HCT116 (cell line): Measurements from ENCODE around the gene ALDH1L1. TPM values are rescaled to one million over a fixed set of nuclear protein-coding genes. Genes with fewer than 3 reads are reported as not detected.

Experiments
- ATAC-seq: fragments of 200-7000 bp; cut with Tn5 transposase; 2 replicates; pipeline ENCODE4 v1.9.1; 2020; ENCODE audit warnings: mild to moderate bottlenecking, moderate library complexity
- BruUV-seq: library from RNA; stranded (reverse); fragments of 400-500 nt; replicated peaks from 2 replicates; lab custom pipeline; 2021; lab: Mats Ljungman, UMichigan
- CTCF ChIA-PET: fragments of 300-600 bp; sonication (Branson Sonifier 250); formaldehyde crosslinking; loops from one replicate; lab custom pipeline; 2021; ENCODE audit warnings: antibody characterized with exemption; lab: Charles Lee
- POLR2A ChIA-PET: fragments of 300-600, 350-600 bp; sonication (Branson Sonifier 250); formaldehyde crosslinking; loops from one replicate; lab custom pipeline; 2021; ENCODE audit warnings: antibody characterized with exemption; lab: Charles Lee
- RAD21 ChIA-PET, 2 experiments: fragments of 300-600 bp; sonication (Branson Sonifier 250); formaldehyde crosslinking; loops; one replicate each; lab custom pipeline; 2023; ENCODE audit warnings: low total read pairs in 2 of 2; ENCODE audit not compliant: uncharacterized antibody in 2 of 2, unreplicated experiment in 2 of 2, low non-redundant PET in 1 of 2; lab: Charles Lee
- DNase-seq: peaks from one replicate; pipeline ENCODE4 v3.0.0-alpha.2; 2010; ENCODE audit warnings: low read depth, low spot score
- H2AFZ ChIP-seq: fragments of 200-600 bp; shearing (Covaris generic), sonication (generic); 2 replicates; pipeline ENCODE4 v1.6.1; 2017; ENCODE audit warnings: low read depth, mixed run types, mixed read lengths, antibody characterized with exemption, low read length; ENCODE audit not compliant: poor library complexity, severe bottlenecking
- H3K27ac ChIP-seq: 2 replicates; pipeline ENCODE4 v1.5.1; 2012; ENCODE audit warnings: low read depth, low read length
- H3K27me3 ChIP-seq: fragments of 200-600 bp; sonication (generic); 2 replicates; pipeline ENCODE4 v1.6.1; 2016; ENCODE audit warnings: mixed run types, low read length, mixed read lengths; ENCODE audit not compliant: insufficient read depth
- H3K36me3 ChIP-seq, 2 experiments: fragments of 200-500 bp in 1 of 2; fragments of 200-600 bp in 1 of 2; sonication (Bioruptor generic) in 1 of 2; sonication (generic) in 1 of 2; 2 replicates each; pipeline versions ENCODE4 v1.5.1 to v1.6.1; 2014 to 2016; ENCODE audit warnings: low read length in 2 of 2, inconsistent platforms in 1 of 2, mixed read lengths in 1 of 2, mixed run types in 1 of 2; ENCODE audit not compliant: insufficient read depth in 2 of 2, control insufficient read depth in 1 of 2
- H3K4me1 ChIP-seq, 2 experiments: fragments of 200-600 bp in 1 of 2; sonication (generic) in 1 of 2; 2 replicates each; pipeline versions ENCODE4 v1.5.1 to v1.6.1; 2012 to 2017; ENCODE audit warnings: low read length in 2 of 2, inconsistent platforms in 1 of 2, mild to moderate bottlenecking in 1 of 2, mixed read lengths in 1 of 2, mixed run types in 1 of 2, moderate library complexity in 1 of 2; ENCODE audit not compliant: insufficient read depth in 2 of 2, control insufficient read depth in 1 of 2
- H3K4me2 ChIP-seq: fragments of 200-600 bp; sonication (generic); 2 replicates; pipeline ENCODE4 v1.6.1; 2017; ENCODE audit warnings: mixed run types, low read length, mixed read lengths
- H3K4me3 ChIP-seq, 2 experiments: fragments of 200-600 bp in 1 of 2; sonication (generic) in 1 of 2; replicated peaks in 1 of 2; 2 replicates each; pipeline ENCODE4 v1.5.1; 2011 to 2016; ENCODE audit warnings: low read length in 2 of 2, control low read depth in 1 of 2, low read depth in 1 of 2, mild to moderate bottlenecking in 1 of 2, mixed read lengths in 1 of 2, mixed run types in 1 of 2
- H3K79me2 ChIP-seq: fragments of 200-600 bp; sonication (generic); 2 replicates; pipeline ENCODE4 v1.6.1; 2017; ENCODE audit warnings: mild to moderate bottlenecking, mixed run types, low read length, moderate library complexity, mixed read lengths; ENCODE audit not compliant: insufficient read depth
- H3K9ac ChIP-seq: fragments of 200-600 bp; sonication (generic); 2 replicates; pipeline ENCODE4 v1.6.1; 2016; ENCODE audit warnings: low read length, mixed read lengths
- H3K9me2 ChIP-seq: fragments of 200-600 bp; sonication (generic), shearing (Covaris generic); 2 replicates; pipeline ENCODE4 v1.6.1; 2017; ENCODE audit warnings: mixed run types, mild to moderate bottlenecking, moderate library complexity; ENCODE audit not compliant: insufficient read depth
- H3K9me3 ChIP-seq, 2 experiments: fragments of 200-500 bp in 1 of 2; fragments of 200-600 bp in 1 of 2; sonication (Bioruptor generic) in 1 of 2; sonication (generic) in 1 of 2; 2 replicates each; pipeline ENCODE4 v1.6.1; 2014 to 2017; ENCODE audit warnings: low read length in 2 of 2, mixed read lengths in 2 of 2, inconsistent platforms in 1 of 2, low read depth in 1 of 2, mild to moderate bottlenecking in 1 of 2, mixed run types in 1 of 2, moderate library complexity in 1 of 2; ENCODE audit not compliant: control insufficient read depth in 1 of 2, insufficient read depth in 1 of 2
- H4K20me1 ChIP-seq: fragments of 200-600 bp; sonication (generic), shearing (Covaris generic); 2 replicates; pipeline ENCODE4 v1.6.1; 2017; ENCODE audit warnings: mixed run types, mild to moderate bottlenecking, moderate library complexity; ENCODE audit not compliant: insufficient read depth
- EGR1 ChIP-seq: IDR thresholded peaks from 2 replicates; pipeline ENCODE4 v1.6.1; 2012; ENCODE audit warnings: low read depth
- EZH2phosphoT487 ChIP-seq: fragments of 200-600 bp; IDR thresholded peaks from 2 replicates; pipeline ENCODE4 v1.6.1; 2018; ENCODE audit warnings: antibody characterized with exemption, borderline replicate concordance
- FOSL1 ChIP-seq: IDR thresholded peaks from 2 replicates; pipeline ENCODE4 v1.6.1; 2012; ENCODE audit warnings: low read depth
- POLR2AphosphoS5 ChIP-seq: IDR thresholded peaks from 2 replicates; pipeline ENCODE4 v1.6.1; 2011; ENCODE audit warnings: mild to moderate bottlenecking, low read depth, low read length, moderate library complexity
- RAD21 ChIP-seq: IDR thresholded peaks from 2 replicates; pipeline ENCODE4 v1.6.1; 2012; ENCODE audit warnings: low read depth, mild to moderate bottlenecking
- SP1 ChIP-seq: IDR thresholded peaks from 2 replicates; pipeline ENCODE4 v1.6.1; 2012; ENCODE audit warnings: low read depth
- TCF7L2 ChIP-seq: IDR thresholded peaks from 2 replicates; pipeline ENCODE4 v1.7.0; 2011; ENCODE audit warnings: borderline replicate concordance, inconsistent platforms; ENCODE audit not compliant: insufficient read depth, insufficient read length; ENCODE audit errors: extremely low read depth
- ZNF274 ChIP-seq: fragments of 200-500 bp; sonication (Bioruptor generic); IDR thresholded peaks from 2 replicates; pipeline ENCODE4 v1.6.1; 2014; ENCODE audit warnings: mild to moderate bottlenecking, low read depth, low read length, inconsistent platforms
- intact Hi-C: fragments of 100-400 bp; cut with micrococcal nuclease; formaldehyde crosslinking; loops from 2 replicates; pipeline ENCODE4 v1.10.0; 2022
- total RNA-seq: library from RNA; stranded (reverse); gene quantifications from one replicate; pipeline ENCODE4 v1.2.1, GENCODE V29; 2021; ENCODE audit not compliant: unreplicated experiment
- TF ChIP-seq, protein P1 (sequence below): IDR thresholded peaks from 2 replicates; pipeline ENCODE4 v1.6.1; 2012; ENCODE audit warnings: low read depth
- TF ChIP-seq, protein P2 (sequence below): IDR thresholded peaks from 2 replicates; pipeline ENCODE4 v1.6.1; 2012

ALDH1L1 gene
- total RNA-seq, 1 experiment from 2014 or later: 0.81 TPM

DNA sequence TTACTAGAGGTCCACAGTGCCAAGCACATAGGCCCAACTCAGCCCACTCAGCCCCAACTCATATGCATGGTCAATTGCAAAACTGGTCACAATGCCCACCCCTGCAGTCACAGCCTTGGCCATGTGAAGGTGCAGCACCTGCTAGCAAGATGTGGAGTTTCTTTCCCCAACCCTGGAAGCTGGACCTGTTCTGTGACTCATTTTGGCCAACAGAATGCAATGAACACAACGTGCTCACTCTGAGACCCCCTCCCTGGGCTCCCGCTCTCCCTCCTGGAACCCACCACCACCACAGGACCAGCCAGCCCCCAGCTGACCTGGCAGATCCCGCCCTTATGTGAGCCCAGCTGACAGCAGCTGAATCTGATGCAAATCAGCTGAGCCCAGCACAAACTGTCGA is 34.4 kb downstream of the ALDH1L1 start:
- no peaks in the 10 kb centered on the region for H3K36me3 ChIP-seq
- H3K9me2 ChIP-seq: no peaks in the 10 kb centered on the region
- DNase-seq: no peak
- H2AFZ ChIP-seq: no peak overlapping the region
- H3K9me3 ChIP-seq: no peaks in the 10 kb centered on the region
- POLR2A ChIA-PET: no interaction called here
- TF ChIP-seq ZNF274: no peak
- no peak for TF ChIP-seq EGR1
- TF ChIP-seq, all 23 proteins: peak for 0
- no peak overlapping the region for H3K9ac ChIP-seq
- ChIA-PET CTCF (no interaction called here), RAD21 (no interaction called here)
- H3K27me3 ChIP-seq: peaks cover 22% of the 10 kb centered on the region; the same call in 1 of the 2 replicates
- no peak overlapping the region for H3K4me2 ChIP-seq
- H3K4me1 ChIP-seq: no peaks in the 10 kb centered on the region
- no peak overlapping the region for H3K4me3 ChIP-seq
- intact Hi-C loops: no loop called here
- no peak for ATAC-seq
- no peaks in the 10 kb centered on the region for H4K20me1 ChIP-seq
- H3K79me2 ChIP-seq: no peaks in the 10 kb centered on the region
- no peak overlapping the region for H3K27ac ChIP-seq
- BruUV-seq: no TSS peak

DNA sequence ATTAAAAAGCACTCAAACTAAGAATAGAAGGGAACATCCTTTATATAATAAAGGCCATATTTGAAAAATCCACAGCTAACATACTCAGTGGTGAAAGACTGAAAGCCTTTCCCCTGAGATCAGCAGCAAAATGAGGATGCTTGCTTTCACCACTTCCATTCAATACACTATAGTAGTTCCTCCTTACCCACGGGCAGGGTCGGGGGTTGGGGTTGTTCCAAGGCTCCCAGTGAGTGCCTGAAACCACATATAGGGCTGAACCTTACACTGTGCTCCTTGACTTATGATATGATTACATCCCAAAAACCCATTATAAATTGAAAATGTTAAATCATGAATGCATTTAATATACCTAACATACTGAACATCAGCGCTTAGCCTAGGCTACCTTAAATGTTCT is 37.7 kb downstream of the ALDH1L1 start:
- no peak overlapping the region for H2AFZ ChIP-seq
- no peaks in the 10 kb centered on the region for H3K9me2 ChIP-seq
- BruUV-seq: no TSS peak
- POLR2A ChIA-PET: no interaction called here
- H3K27ac ChIP-seq: no peak overlapping the region
- RAD21 ChIA-PET: no interaction called here
- ATAC-seq: no peak
- intact Hi-C loops: no loop called here
- H3K4me1 ChIP-seq: no peaks in the 10 kb centered on the region
- CTCF ChIA-PET: no interaction called here
- H3K4me3 ChIP-seq: no peak overlapping the region
- DNase-seq: no peak
- no peak overlapping the region for H3K4me2 ChIP-seq
- H3K36me3 ChIP-seq: no peaks in the 10 kb centered on the region
- H3K27me3 ChIP-seq: peaks cover 33% of the 10 kb centered on the region; the same call in 1 of the 2 replicates
- TF ChIP-seq, protein P1, sequence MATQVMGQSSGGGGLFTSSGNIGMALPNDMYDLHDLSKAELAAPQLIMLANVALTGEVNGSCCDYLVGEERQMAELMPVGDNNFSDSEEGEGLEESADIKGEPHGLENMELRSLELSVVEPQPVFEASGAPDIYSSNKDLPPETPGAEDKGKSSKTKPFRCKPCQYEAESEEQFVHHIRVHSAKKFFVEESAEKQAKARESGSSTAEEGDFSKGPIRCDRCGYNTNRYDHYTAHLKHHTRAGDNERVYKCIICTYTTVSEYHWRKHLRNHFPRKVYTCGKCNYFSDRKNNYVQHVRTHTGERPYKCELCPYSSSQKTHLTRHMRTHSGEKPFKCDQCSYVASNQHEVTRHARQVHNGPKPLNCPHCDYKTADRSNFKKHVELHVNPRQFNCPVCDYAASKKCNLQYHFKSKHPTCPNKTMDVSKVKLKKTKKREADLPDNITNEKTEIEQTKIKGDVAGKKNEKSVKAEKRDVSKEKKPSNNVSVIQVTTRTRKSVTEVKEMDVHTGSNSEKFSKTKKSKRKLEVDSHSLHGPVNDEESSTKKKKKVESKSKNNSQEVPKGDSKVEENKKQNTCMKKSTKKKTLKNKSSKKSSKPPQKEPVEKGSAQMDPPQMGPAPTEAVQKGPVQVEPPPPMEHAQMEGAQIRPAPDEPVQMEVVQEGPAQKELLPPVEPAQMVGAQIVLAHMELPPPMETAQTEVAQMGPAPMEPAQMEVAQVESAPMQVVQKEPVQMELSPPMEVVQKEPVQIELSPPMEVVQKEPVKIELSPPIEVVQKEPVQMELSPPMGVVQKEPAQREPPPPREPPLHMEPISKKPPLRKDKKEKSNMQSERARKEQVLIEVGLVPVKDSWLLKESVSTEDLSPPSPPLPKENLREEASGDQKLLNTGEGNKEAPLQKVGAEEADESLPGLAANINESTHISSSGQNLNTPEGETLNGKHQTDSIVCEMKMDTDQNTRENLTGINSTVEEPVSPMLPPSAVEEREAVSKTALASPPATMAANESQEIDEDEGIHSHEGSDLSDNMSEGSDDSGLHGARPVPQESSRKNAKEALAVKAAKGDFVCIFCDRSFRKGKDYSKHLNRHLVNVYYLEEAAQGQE: no peak
- TF ChIP-seq FOSL1 (no peak), TCF7L2 (no peak), POLR2AphosphoS5 (no peak), RAD21 (no peak), EZH2phosphoT487 (no peak), ZNF274 (no peak), SP1 (no peak)
- TF ChIP-seq, protein P2, sequence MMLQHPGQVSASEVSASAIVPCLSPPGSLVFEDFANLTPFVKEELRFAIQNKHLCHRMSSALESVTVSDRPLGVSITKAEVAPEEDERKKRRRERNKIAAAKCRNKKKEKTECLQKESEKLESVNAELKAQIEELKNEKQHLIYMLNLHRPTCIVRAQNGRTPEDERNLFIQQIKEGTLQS: no peak
- no peak overlapping the region for H3K9ac ChIP-seq
- H3K79me2 ChIP-seq: no peaks in the 10 kb centered on the region
- no peaks in the 10 kb centered on the region for H3K9me3 ChIP-seq
- no peaks in the 10 kb centered on the region for H4K20me1 ChIP-seq
